Activated CD4-positive, alpha-beta memory T cell treated with anti-CD3 and anti-CD28 coated beads for 36 hours (primary cell): ENCODE measurements around the gene CDYL. TPM values are rescaled to one million over a fixed set of nuclear protein-coding genes. Genes with fewer than 3 reads are reported as not detected.

Source experiments
- CTCF ChIA-PET: fragments of 350-600 bp; sonication (Branson Sonifier 250); formaldehyde crosslinking; loops from one replicate; lab custom pipeline; 2021; ENCODE audit warnings: antibody characterized with exemption, inconsistent platforms; lab: Charles Lee
- POLR2A ChIA-PET: fragments of 350-600 bp; sonication (Branson Sonifier 250); formaldehyde crosslinking; loops from one replicate; lab custom pipeline; 2021; ENCODE audit warnings: antibody characterized with exemption; lab: Charles Lee
- DNase-seq: peaks from one replicate; pipeline ENCODE4 v3.0.0-alpha.2; 2020
- H3K27ac Mint-ChIP-seq: one replicate; pipeline ENCODE4 v1.8.0; 2021; ENCODE audit warnings: mixed read lengths
- H3K27me3 Mint-ChIP-seq: one replicate; pipeline ENCODE4 v1.8.0; 2021; ENCODE audit warnings: mixed read lengths
- H3K36me3 Mint-ChIP-seq: one replicate; pipeline ENCODE4 v1.8.0; 2021; ENCODE audit warnings: mixed read lengths
- H3K4me1 Mint-ChIP-seq: one replicate; pipeline ENCODE4 v1.8.0; 2021; ENCODE audit warnings: low read depth, mixed read lengths
- H3K4me3 Mint-ChIP-seq: one replicate; pipeline ENCODE4 v1.8.0; 2021; ENCODE audit warnings: mild to moderate bottlenecking, mixed read lengths
- H3K9me3 Mint-ChIP-seq: one replicate; pipeline ENCODE4 v1.8.0; 2021; ENCODE audit warnings: mixed read lengths
- intact Hi-C: fragments of 100-400 bp; cut with micrococcal nuclease; formaldehyde crosslinking; loops from one replicate; pipeline ENCODE4 v1.15.1; 2023
- total RNA-seq, 2 experiments: library from RNA; stranded (reverse); gene quantifications; one replicate each; pipeline ENCODE4 v1.2.3, GENCODE V29; 2021

The CDYL gene, protein sequence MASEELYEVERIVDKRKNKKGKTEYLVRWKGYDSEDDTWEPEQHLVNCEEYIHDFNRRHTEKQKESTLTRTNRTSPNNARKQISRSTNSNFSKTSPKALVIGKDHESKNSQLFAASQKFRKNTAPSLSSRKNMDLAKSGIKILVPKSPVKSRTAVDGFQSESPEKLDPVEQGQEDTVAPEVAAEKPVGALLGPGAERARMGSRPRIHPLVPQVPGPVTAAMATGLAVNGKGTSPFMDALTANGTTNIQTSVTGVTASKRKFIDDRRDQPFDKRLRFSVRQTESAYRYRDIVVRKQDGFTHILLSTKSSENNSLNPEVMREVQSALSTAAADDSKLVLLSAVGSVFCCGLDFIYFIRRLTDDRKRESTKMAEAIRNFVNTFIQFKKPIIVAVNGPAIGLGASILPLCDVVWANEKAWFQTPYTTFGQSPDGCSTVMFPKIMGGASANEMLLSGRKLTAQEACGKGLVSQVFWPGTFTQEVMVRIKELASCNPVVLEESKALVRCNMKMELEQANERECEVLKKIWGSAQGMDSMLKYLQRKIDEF
- 10 to 100 TPM; 22.4 to 24.4 TPM for total RNA-seq

DNA sequence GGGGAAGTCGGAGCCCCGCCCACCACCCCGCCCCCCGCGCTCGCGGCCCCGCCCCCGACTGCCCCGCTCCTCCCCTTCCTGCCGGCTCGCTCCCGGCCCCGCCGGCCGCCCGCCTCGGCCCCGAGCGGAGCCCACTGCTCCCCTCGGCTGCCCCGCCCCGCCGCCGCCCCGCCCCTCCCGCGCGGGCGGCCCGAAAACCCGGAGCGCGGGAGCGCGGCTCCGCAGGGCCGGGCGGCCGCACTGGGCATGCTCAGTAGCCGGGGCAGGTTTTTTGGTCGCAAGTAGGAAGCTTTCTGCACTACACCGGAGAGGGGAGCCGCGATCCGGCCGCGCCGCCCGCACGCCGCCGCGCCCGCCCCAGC lies at the start of gene CDYL:
Gene CDYL (plus strand): TSS at position 274 of the 362 bp plus-strand sequence. CDS start 380 bp downstream, outside the sequence.
- Mint-ChIP-seq H3K4me3 (peak within 1 kb of the TSS; percentile 80), H3K27me3 (peaks cover 10% of the 10 kb centered on the region), H3K9me3 (peaks cover 12% of the 10 kb centered on the region), H3K36me3 (peaks cover 10% of the 10 kb centered on the region), H3K4me1 (peaks cover 54% of the 10 kb centered on the region), H3K27ac (peak within 1 kb of the TSS; percentile 76)
- intact Hi-C loops, result loop anchor here (5.0 to 10.0 kb wide), 4 partner anchors 489 to 1659 kb away; partner anchors contain the start of genes BPHL, ECI2, FARS2 and LYRM4
- POLR2A ChIA-PET, result interaction anchor here (0.6 to 2.5 kb wide), 4 partner anchors 14 to 227 kb away, joined by 3 to 13 read pairs (median 4); partner anchors contain the start of gene RPP40
- CTCF ChIA-PET, result no interaction called here
- peak; percentile 91 for DNase-seq

DNA sequence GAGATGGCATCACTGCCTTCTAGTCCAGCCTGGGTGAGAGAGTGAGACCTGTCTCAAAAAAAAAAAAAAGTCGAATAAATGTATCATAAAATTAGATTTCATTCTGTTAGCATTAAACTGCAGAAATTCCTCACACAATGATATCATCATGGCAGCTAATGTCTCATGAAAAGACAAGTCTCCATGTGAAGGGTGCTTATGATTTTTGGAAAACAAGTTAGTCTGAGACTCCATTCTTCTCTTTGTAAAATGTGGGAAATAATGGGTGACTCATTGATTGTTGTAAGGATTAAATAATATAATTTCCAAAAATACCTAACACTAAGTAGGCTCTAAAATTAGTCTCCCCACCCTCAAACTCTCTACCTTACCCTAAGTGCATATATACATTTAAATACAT lies 49.6 kb upstream of the CDYL start:
- no peak for DNase-seq
- H3K27ac Mint-ChIP-seq, result no peak overlapping the region
- H3K4me1 Mint-ChIP-seq, result peaks cover 8% of the 10 kb centered on the region
- H3K36me3 Mint-ChIP-seq, result no peaks in the 10 kb centered on the region
- intact Hi-C loops, result loop anchor here (2.0 to 5.0 kb wide), 2 partner anchors 210 to 306 kb away; no protein-coding TSS in a partner anchor
- no peaks in the 10 kb centered on the region for H3K9me3 Mint-ChIP-seq
- H3K4me3 Mint-ChIP-seq, result no peak overlapping the region
- ChIA-PET POLR2A (interaction anchor here (0.6 kb wide), 1 partner anchor 16 kb away, joined by 3 read pairs; no protein-coding TSS in a partner anchor), CTCF (interaction anchor here (0.7 kb wide), 1 partner anchor 100 kb away, joined by 3 read pairs; no protein-coding TSS in a partner anchor)
- H3K27me3 Mint-ChIP-seq, result peaks cover 20% of the 10 kb centered on the region

DNA sequence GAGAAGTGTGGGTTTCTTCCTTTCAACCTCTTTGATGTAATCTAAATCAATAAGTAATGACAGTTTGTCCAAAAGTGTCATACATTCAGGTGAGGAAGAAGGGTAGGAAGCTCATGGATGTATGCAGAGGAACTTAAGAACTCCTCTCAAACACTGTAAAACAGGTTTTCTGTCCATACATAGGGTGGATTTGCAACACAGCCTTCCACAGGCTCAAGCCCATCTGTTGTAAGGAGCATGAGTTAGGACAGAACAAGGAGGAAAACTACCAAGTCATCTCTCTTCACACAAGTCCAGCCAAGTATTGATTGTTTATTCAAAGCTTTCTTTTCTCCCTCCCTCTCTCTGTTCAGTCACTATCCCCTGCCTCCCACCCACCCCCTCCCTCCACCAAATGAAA lies 49.0 kb upstream of the CDYL start:
- Mint-ChIP-seq H3K9me3 (no peaks in the 10 kb centered on the region), H3K4me1 (peaks cover 8% of the 10 kb centered on the region), H3K27me3 (peaks cover 20% of the 10 kb centered on the region), H3K36me3 (no peaks in the 10 kb centered on the region), H3K4me3 (no peak overlapping the region), H3K27ac (no peak overlapping the region)
- DNase-seq, result no peak
- POLR2A ChIA-PET, result interaction anchor here (0.6 kb wide), 1 partner anchor 16 kb away, joined by 3 read pairs; no protein-coding TSS in a partner anchor
- CTCF ChIA-PET, result interaction anchor here (1.3 kb wide), 1 partner anchor 201 kb away, joined by 3 read pairs; no protein-coding TSS in a partner anchor
- intact Hi-C loops, result loop anchor here (2.0 to 5.0 kb wide), 2 partner anchors 210 to 305 kb away; no protein-coding TSS in a partner anchor

DNA sequence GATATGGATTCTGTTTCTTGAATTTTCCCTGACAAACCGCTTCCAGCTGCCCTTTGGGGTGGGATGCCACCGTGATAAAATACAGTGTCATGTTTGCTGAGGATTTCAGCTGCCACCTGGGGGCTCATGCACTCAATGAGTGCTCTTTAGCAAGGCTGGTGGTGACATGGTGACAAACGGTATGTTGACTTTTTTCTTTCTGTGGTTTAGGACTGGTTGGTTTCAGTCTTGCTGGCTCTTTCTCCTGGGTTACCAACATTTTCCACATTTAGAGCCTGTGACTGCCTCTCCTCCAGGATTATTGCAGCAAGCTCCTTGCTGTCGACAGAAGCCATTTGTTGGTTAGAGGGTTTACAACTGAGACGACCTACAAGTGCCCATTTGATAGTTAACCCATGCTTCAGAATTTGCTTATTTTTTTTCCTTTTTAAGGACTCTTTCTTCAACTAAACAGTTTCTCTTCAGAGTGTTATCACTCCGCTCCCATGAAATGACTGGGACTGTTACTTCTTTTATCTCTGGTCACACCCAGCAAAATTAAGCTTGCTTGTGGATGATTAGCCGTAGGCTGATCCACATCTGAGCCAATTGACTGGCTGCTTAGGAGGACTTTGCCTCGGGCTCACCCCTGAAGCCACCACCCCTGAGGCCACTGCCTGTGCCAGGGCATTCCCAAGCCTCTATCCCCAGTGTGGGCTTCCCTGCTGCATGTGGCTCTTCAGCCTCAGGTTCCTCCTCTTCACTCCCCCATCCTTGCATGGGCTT lies 48.4 kb upstream of the CDYL start:
- intact Hi-C loops, result loop anchor here (2.0 to 5.0 kb wide), 2 partner anchors 209 to 304 kb away; no protein-coding TSS in a partner anchor
- Mint-ChIP-seq H3K9me3 (no peaks in the 10 kb centered on the region), H3K36me3 (no peaks in the 10 kb centered on the region), H3K4me3 (no peak overlapping the region), H3K27me3 (peaks cover 20% of the 10 kb centered on the region), H3K4me1 (peaks cover 8% of the 10 kb centered on the region), H3K27ac (no peak overlapping the region)
- ChIA-PET POLR2A (no interaction called here), CTCF (interaction anchor here (1.3 kb wide), 1 partner anchor 200 kb away, joined by 3 read pairs; no protein-coding TSS in a partner anchor)
- peak; percentile 26 for DNase-seq

DNA sequence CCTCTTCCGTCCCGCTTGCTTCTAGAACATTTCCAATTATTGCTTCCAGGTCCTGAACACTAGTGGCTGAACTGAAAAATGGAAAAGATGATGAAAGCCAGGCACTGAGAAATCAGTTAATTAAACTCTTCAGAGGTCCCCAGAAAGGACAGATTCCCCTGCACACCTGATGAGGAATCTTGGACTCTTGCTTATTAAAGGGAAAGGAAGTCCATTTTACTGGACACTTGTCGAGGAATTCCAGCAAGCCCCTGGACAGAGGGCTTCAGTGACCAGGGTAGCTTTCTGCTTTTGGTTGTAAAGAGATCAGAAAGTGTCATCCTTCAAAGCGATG lies 47.8 kb upstream of the CDYL start:
- no peak for DNase-seq
- H3K27ac Mint-ChIP-seq, result no peak overlapping the region
- H3K4me3 Mint-ChIP-seq, result no peak overlapping the region
- no peaks in the 10 kb centered on the region for H3K9me3 Mint-ChIP-seq
- peaks cover 8% of the 10 kb centered on the region for H3K4me1 Mint-ChIP-seq
- no peaks in the 10 kb centered on the region for H3K36me3 Mint-ChIP-seq
- peaks cover 16% of the 10 kb centered on the region for H3K27me3 Mint-ChIP-seq
- intact Hi-C loops, result loop anchor here (5.0 kb wide), 1 partner anchor 304 kb away; no protein-coding TSS in a partner anchor
- POLR2A ChIA-PET, result no interaction called here
- CTCF ChIA-PET, result interaction anchor here (1.3 kb wide), 1 partner anchor 200 kb away, joined by 3 read pairs; no protein-coding TSS in a partner anchor

DNA sequence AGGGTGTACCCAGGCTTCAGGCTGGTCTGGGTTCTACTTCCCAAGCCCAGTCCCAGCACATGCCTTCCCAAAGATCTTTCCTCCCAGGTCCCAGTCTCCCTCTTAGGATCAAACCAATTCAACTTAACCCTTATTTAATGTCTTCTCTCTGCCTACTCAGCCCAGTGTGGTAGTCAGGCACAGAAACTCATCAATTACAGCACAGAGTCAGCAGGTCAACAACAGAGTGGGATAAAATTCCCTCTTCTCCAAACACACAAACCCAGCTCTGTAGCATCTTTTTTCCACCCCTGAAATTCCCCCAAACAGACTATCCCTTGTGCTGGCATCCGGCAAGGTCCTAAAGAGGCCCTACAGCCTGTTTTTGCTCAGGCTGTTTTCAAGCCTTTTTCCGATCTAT lies 47.3 kb upstream of the CDYL start:
- ChIA-PET CTCF (no interaction called here), POLR2A (no interaction called here)
- DNase-seq, result no peak
- Mint-ChIP-seq H3K27me3 (peaks cover 15% of the 10 kb centered on the region), H3K27ac (no peak overlapping the region), H3K9me3 (no peaks in the 10 kb centered on the region), H3K36me3 (no peaks in the 10 kb centered on the region), H3K4me3 (no peak overlapping the region), H3K4me1 (peaks cover 8% of the 10 kb centered on the region)
- intact Hi-C loops, result loop anchor here (5.0 kb wide), 1 partner anchor 303 kb away; no protein-coding TSS in a partner anchor

DNA sequence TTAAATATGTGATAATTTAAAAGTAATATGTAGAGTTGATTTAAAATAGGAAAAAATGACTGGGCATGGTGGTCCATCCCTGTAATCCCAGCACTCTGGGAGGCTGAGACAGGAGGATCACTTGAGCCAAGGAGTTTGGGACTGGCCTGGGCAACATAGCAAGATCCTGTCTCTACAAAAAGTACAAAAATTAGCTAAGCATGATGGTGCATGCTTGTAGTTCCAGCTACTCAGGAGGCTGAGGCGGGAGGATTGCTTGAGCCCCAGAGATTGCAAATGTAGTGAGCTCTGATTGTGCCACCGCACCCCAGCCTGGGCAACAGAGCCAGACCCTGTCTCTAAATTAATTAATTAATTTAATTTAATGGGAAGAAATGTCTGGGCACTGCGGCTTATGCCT lies 44.2 kb upstream of the CDYL start:
- Mint-ChIP-seq H3K4me3 (no peak overlapping the region), H3K4me1 (peaks cover 8% of the 10 kb centered on the region), H3K27ac (no peak overlapping the region), H3K36me3 (no peaks in the 10 kb centered on the region), H3K9me3 (no peaks in the 10 kb centered on the region), H3K27me3 (peaks cover 16% of the 10 kb centered on the region)
- CTCF ChIA-PET, result no interaction called here
- no peak for DNase-seq
- POLR2A ChIA-PET, result no interaction called here
- intact Hi-C loops, result no loop called here

DNA sequence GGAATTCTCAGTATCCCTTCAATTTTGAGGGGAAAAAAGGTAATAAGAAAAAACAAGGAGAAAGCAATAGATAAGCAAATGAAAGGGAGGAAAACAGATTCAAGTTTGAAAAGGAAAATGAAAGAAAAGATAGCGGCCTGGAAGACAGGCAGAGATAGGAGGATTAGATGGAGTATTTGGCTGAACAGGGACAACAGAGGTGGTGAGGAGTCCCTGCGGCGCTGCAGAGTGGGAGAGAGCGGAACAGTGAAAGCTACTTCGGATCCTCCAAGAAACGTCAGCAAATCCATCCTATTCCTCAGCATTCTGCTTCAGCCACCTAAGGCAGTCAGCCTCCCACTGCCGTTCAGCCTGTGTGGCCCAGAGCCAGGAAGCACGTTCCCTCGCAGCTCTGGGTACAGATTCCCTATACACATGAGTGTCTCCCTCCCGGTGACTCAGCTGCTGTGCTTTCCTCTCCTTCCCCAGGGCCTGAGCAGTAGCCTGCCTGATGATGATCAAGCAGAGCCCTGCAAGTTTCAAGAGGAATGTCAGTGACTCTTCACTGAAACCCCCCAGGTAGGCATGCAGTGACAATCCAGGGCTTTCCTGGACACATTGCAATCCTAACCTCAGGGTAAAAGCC lies 43.4 kb upstream of the CDYL start:
- no peaks in the 10 kb centered on the region for H3K9me3 Mint-ChIP-seq
- H3K4me1 Mint-ChIP-seq, result peaks cover 2% of the 10 kb centered on the region
- no peak overlapping the region for H3K4me3 Mint-ChIP-seq
- H3K36me3 Mint-ChIP-seq, result no peaks in the 10 kb centered on the region
- no peak overlapping the region for H3K27ac Mint-ChIP-seq
- ChIA-PET POLR2A (no interaction called here), CTCF (no interaction called here)
- intact Hi-C loops, result no loop called here
- H3K27me3 Mint-ChIP-seq, result peaks cover 18% of the 10 kb centered on the region
- DNase-seq, result no peak

DNA sequence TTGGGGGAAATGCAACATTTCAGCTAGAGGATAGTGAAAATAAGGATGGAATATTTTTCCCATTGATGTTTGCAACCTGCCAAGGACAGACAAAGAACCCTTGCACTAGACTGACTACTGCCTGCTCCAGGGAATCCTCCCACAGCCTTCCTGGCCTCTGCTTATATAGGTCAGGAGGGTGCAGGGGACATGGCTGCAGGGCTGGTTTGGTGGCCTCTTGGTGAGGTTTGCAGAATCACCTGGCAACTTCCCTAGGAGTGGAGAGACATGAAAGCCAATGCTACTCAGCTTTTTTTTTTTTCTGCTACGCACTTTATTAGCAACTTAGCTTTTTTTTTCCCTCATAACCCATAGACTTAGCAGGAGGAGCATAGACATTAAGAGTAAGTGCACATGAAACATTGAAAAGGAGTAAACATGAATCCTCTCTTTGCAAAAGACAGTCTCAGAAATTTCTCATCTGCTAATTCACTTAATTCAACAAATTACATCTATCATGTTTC lies 39.8 kb upstream of the CDYL start:
- CTCF ChIA-PET, result interaction anchor here (0.6 kb wide), 1 partner anchor 9 kb away, joined by 3 read pairs; no protein-coding TSS in a partner anchor
- H3K4me1 Mint-ChIP-seq, result no peaks in the 10 kb centered on the region
- H3K36me3 Mint-ChIP-seq, result no peaks in the 10 kb centered on the region
- peaks cover 9% of the 10 kb centered on the region for H3K27me3 Mint-ChIP-seq
- POLR2A ChIA-PET, result no interaction called here
- no peak overlapping the region for H3K27ac Mint-ChIP-seq
- no peak for DNase-seq
- no peak overlapping the region for H3K4me3 Mint-ChIP-seq
- intact Hi-C loops, result no loop called here
- no peaks in the 10 kb centered on the region for H3K9me3 Mint-ChIP-seq

DNA sequence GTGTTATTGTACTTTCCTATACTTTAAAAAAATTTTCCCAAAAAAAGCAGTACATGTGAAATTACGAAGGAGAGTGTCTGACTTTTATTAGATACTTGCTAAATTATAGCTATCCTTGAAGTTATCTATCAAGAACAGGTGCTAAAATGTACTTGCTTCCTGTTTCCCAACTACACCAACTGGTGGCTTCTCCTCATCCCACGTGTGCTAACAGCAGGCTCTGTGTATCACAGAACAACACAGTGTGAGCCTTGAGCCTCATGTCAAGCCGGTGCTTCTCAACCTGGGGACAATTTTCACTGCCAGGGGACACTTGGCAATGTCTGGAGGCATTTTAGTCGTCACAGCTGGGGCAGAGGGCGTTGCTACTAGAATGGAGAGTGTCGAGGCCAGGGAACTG lies 36.2 kb upstream of the CDYL start:
- peaks cover 9% of the 10 kb centered on the region for H3K27me3 Mint-ChIP-seq
- no peak overlapping the region for H3K27ac Mint-ChIP-seq
- H3K4me1 Mint-ChIP-seq, result no peaks in the 10 kb centered on the region
- no peaks in the 10 kb centered on the region for H3K36me3 Mint-ChIP-seq
- DNase-seq, result no peak
- H3K9me3 Mint-ChIP-seq, result no peaks in the 10 kb centered on the region
- CTCF ChIA-PET, result interaction anchor here (0.8 kb wide), 1 partner anchor 403 kb away, joined by 4 read pairs; no protein-coding TSS in a partner anchor
- intact Hi-C loops, result no loop called here
- no peak overlapping the region for H3K4me3 Mint-ChIP-seq
- POLR2A ChIA-PET, result no interaction called here

DNA sequence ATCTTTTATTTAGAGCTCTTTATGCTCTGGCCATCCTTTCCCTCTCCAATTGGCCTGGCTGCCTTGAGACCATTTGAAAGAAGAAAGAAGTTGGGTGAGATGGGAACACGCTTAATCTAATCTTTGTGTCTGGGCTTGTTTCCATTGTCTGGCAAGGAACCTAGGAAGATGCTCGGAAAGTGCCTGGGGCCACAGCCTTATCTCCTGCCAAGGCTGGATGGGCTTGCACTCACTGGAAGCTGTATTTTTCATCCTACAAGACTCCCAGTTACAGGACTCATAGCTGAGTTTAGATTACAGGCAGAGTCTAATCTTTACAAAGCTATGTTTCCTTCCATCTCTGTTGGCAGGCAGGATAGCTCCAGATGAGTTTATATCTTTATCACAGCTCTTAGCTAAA lies 33.1 kb upstream of the CDYL start:
- CTCF ChIA-PET, result interaction anchor here (0.6 kb wide), 1 partner anchor 9 kb away, joined by 3 read pairs; no protein-coding TSS in a partner anchor
- Mint-ChIP-seq H3K27me3 (peaks cover 5% of the 10 kb centered on the region), H3K4me3 (no peak overlapping the region), H3K9me3 (no peaks in the 10 kb centered on the region), H3K4me1 (no peaks in the 10 kb centered on the region), H3K36me3 (no peaks in the 10 kb centered on the region), H3K27ac (no peak overlapping the region)
- no peak for DNase-seq
- intact Hi-C loops, result no loop called here
- POLR2A ChIA-PET, result interaction anchor here (0.6 kb wide), 1 partner anchor 16 kb away, joined by 3 read pairs; no protein-coding TSS in a partner anchor
